GM12878 (cell line): ENCODE data around the gene TFDP1. TPM values are rescaled to one million over a fixed set of nuclear protein-coding genes. Genes with fewer than 3 reads are reported as not detected.

Experiments used
- ATAC-seq: fragments of 200-7000 bp; cut with Tn5 transposase; 3 replicates; pipeline ENCODE4 v1.9.1; 2020; ENCODE audit warnings: mild to moderate bottlenecking, moderate library complexity
- BruUV-seq: library from RNA; stranded (reverse); fragments of 400-500 nt; replicated peaks from 2 replicates; lab custom pipeline; 2021; lab: Mats Ljungman, UMichigan
- CTCF ChIA-PET: fragments of 300-600 bp; sonication (Branson Sonifier 250); formaldehyde crosslinking; extraction: SDS; loops from one replicate; lab custom pipeline; 2021; ENCODE audit warnings: inconsistent platforms; lab: Yijun Ruan, JAX
- POLR2A ChIA-PET: fragments of 350-600 bp; formaldehyde crosslinking; extraction: SDS; loops from one replicate; lab custom pipeline; 2021; ENCODE audit warnings: inconsistent platforms; lab: Charles Lee
- RAD21 ChIA-PET: fragments of 300-600 bp; sonication (Branson Sonifier 250); formaldehyde crosslinking; loops from one replicate; lab custom pipeline; 2023; ENCODE audit warnings: antibody characterized with exemption; ENCODE audit not compliant: unreplicated experiment; lab: Charles Lee
- SMC1A ChIA-PET: fragments of 300-600 bp; sonication (Branson Sonifier 250); formaldehyde crosslinking; loops from one replicate; lab custom pipeline; 2023; ENCODE audit not compliant: unreplicated experiment, uncharacterized antibody; lab: Charles Lee
- DNase-seq: peaks from one replicate; pipeline ENCODE4 v3.0.0-alpha.2; 2011; ENCODE audit warnings: low read depth, low spot score
- FAIRE-seq: peaks from 3 replicates; lab custom pipeline; 2011; peaks lifted over from hg19 to GRCh38; lab: Jason Lieb, UNC
- H2AFZ ChIP-seq: 2 replicates; pipeline ENCODE4 v1.6.0; 2011; ENCODE audit warnings: low read depth, low read length, control low read depth; ENCODE audit not compliant: control insufficient read depth
- H3K27ac ChIP-seq: 2 replicates; pipeline ENCODE4 v1.5.1; 2011; ENCODE audit warnings: control low read depth; ENCODE audit not compliant: control insufficient read depth, insufficient read depth
- H3K27me3 ChIP-seq, 2 experiments: replicated peaks in 1 of 2; 2 replicates each; pipeline versions ENCODE4 v1.6.0 to v1.6.1; 2011; ENCODE audit warnings: low read length in 1 of 2; ENCODE audit not compliant: control insufficient read depth in 2 of 2, insufficient read depth in 2 of 2
- H3K36me3 ChIP-seq, 2 experiments: 2 replicates each; pipeline ENCODE4 v1.5.1; 2011; ENCODE audit warnings: low read length in 1 of 2; ENCODE audit not compliant: control insufficient read depth in 2 of 2, insufficient read depth in 2 of 2
- H3K4me1 ChIP-seq: 2 replicates; pipeline ENCODE4 v1.6.1; 2011; ENCODE audit warnings: mild to moderate bottlenecking, low read length, moderate library complexity, mixed read lengths; ENCODE audit not compliant: control insufficient read depth, insufficient read depth
- H3K4me2 ChIP-seq: 2 replicates; pipeline ENCODE4 v1.6.0; 2011; ENCODE audit warnings: control low read depth; ENCODE audit not compliant: control insufficient read depth, insufficient read depth
- H3K4me3 ChIP-seq: fragments of 200-600 bp; sonication (generic); 2 replicates; pipeline ENCODE4 v1.5.1; 2016
- H3K79me2 ChIP-seq: 2 replicates; pipeline ENCODE4 v1.6.0; 2011; ENCODE audit warnings: low read length; ENCODE audit not compliant: control insufficient read depth, insufficient read depth
- H3K9ac ChIP-seq: 2 replicates; pipeline ENCODE4 v1.8.0; 2011; ENCODE audit warnings: low read length, control low read depth, mixed read lengths; ENCODE audit not compliant: control insufficient read depth, insufficient read depth
- H3K9me3 ChIP-seq: replicated peaks from 3 replicates; pipeline ENCODE4 v1.5.1; 2011; ENCODE audit warnings: mild to moderate bottlenecking, low read length; ENCODE audit not compliant: control insufficient read depth, insufficient read depth
- H4K20me1 ChIP-seq: 2 replicates; pipeline ENCODE4 v1.6.0; 2011; ENCODE audit not compliant: control insufficient read depth, insufficient read depth
- ATF7 ChIP-seq: fragments of 450-650 bp; IDR thresholded peaks from 2 replicates; pipeline ENCODE4 v1.6.1; 2016; ENCODE audit warnings: low read depth, mild to moderate bottlenecking
- FOXM1 ChIP-seq: IDR thresholded peaks from 2 replicates; pipeline ENCODE4 v1.6.1; 2012; ENCODE audit warnings: low read depth, mild to moderate bottlenecking, inconsistent platforms, low read length, moderate library complexity
- NFXL1 ChIP-seq: fragments of 450-650 bp; IDR thresholded peaks from 2 replicates; pipeline ENCODE4 v1.6.1; 2017; ENCODE audit warnings: antibody characterized with exemption, mild to moderate bottlenecking, borderline replicate concordance
- PRDM15 ChIP-seq: fragments of 450-650 bp; formaldehyde crosslinking; IDR thresholded peaks from 2 replicates; pipeline ENCODE4 v1.4.0; 2020; ENCODE audit warnings: mild to moderate bottlenecking, moderate library complexity
- RBBP5 ChIP-seq: fragments of 200-600 bp; sonication (generic); conservative IDR thresholded peaks from 2 replicates; pipeline ENCODE4 v1.6.1; 2016
- RUNX3 ChIP-seq: IDR thresholded peaks from 2 replicates; pipeline ENCODE4 v1.6.1; 2012; ENCODE audit warnings: low read length, inconsistent platforms
- SIN3A ChIP-seq: IDR thresholded peaks from 2 replicates; pipeline ENCODE4 v1.6.1; 2012; ENCODE audit warnings: low read depth, low read length, improper control_type of control experiment
- ZBTB40 ChIP-seq: fragments of 450-650 bp; IDR thresholded peaks from 2 replicates; pipeline ENCODE4 v1.6.1; 2016; ENCODE audit warnings: mild to moderate bottlenecking, moderate library complexity, borderline replicate concordance
- WGBS: methylation state at CpG from one replicate; pipeline ENCODE4 v1.1.6; 2016; ENCODE audit warnings: low lambda C conversion rate; ENCODE audit not compliant: insufficient replicate concordance, insufficient coverage; ENCODE audit errors: missing lambda C conversion rate; 5-methylcytosine and 5-hydroxymethylcytosine counted together
- in situ Hi-C: fragments of 300-500 bp; cut with MboI; formaldehyde crosslinking; loops from 9 replicates; pipeline ENCODE4 v1.14.3; 2018; ENCODE audit warnings: mixed read lengths
- intact Hi-C: fragments of 100-400 bp; cut with micrococcal nuclease; formaldehyde crosslinking; loops from one replicate; pipeline ENCODE4 v1.14.2; 2022; ENCODE audit not compliant: unreplicated experiment
- polyA plus RNA-seq, 11 experiments: library from polyadenylated mRNA; depleted of rRNA in 4 of 11; unstranded in 6 of 11; stranded (reverse) in 5 of 11; fragments of >200 nt; fragmentation: Nextera tagmentation in 4 of 11; fragmentation: Illumina TruSeq in 1 of 11; extraction: Ambion mirVana in 4 of 11; extraction: Trizol in 1 of 11; gene quantifications; 1 replicate in 1 of 11; 2 replicates in 10 of 11; pipeline versions ENCODE4 v1.2.1 to v1.2.3, GENCODE V29; 2011 to 2016; ENCODE audit warnings: inconsistent platforms in 2 of 11, missing spikeins in 2 of 11, low read depth in 1 of 11
- total RNA-seq, 4 experiments: library from RNA; depleted of rRNA in 3 of 4; stranded (reverse); fragments of >200 nt in 3 of 4; fragmentation: Illumina TruSeq in 1 of 4; extraction: Trizol in 1 of 4; gene quantifications; 2 replicates each; pipeline versions ENCODE4 v1.2.1 to v1.2.3, GENCODE V29; 2013 to 2021

The TFDP1 gene
- total and polyA plus RNA-seq, 10 of the 15 experiments (the other 5 are each of a cell fraction or from before 2014, with no cell fraction given) = 37.7 to 254 (median 119) TPM

DNA sequence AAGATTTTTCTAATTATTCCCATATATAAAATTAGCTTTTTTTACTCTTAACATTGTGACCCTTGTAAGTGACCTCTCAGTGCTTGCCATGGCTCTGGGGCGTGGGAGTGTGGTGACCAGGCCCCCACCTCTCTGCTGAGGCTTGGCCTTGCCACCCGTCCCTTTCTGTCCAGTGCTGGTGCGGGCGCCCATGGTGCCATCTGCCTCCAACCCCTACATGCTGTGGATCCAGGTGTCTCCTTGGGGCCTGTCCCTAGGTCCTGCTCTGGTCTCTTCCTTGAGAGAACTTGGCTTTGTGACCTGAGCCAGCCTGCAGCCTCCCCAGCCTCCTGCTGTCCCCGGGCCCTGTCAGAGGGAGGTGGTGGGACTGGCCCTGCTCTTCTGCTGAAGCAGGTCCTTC lies 27.4 kb downstream of the TFDP1 start:
- in situ Hi-C loops = no loop called here
- H3K36me3 ChIP-seq = peaks cover 18 to 33% of the 10 kb centered on the region in 2 experiments; a peak in 3 of 4 replicates
- H4K20me1 ChIP-seq = peaks cover 3% of the 10 kb centered on the region; the same call in 1 of the 2 replicates
- H3K4me1 ChIP-seq = no peaks in the 10 kb centered on the region
- no peak overlapping the region for H2AFZ ChIP-seq
- no peak overlapping the region for H3K4me2 ChIP-seq
- ChIA-PET POLR2A (interaction anchor here (0.6 kb wide), 1 partner anchor 147 kb away, joined by 4 read pairs; no protein-coding TSS in a partner anchor), CTCF (no interaction called here), RAD21 (no interaction called here), SMC1A (no interaction called here)
- H3K9ac ChIP-seq = no peak overlapping the region
- DNase-seq = no peak
- ATAC-seq = no peak
- H3K27ac ChIP-seq = no peak overlapping the region
- no peak for FAIRE-seq
- intact Hi-C loops = no loop called here
- H3K4me3 ChIP-seq = no peak overlapping the region
- WGBS = 95% methylated on average over 5 of the region's 5 CpGs
- no TSS peak for BruUV-seq
- peaks cover 20% of the 10 kb centered on the region for H3K79me2 ChIP-seq
- no peak for TF ChIP-seq SIN3A
- no peaks in the 10 kb centered on the region for H3K27me3 ChIP-seq
- no peaks in the 10 kb centered on the region for H3K9me3 ChIP-seq

DNA sequence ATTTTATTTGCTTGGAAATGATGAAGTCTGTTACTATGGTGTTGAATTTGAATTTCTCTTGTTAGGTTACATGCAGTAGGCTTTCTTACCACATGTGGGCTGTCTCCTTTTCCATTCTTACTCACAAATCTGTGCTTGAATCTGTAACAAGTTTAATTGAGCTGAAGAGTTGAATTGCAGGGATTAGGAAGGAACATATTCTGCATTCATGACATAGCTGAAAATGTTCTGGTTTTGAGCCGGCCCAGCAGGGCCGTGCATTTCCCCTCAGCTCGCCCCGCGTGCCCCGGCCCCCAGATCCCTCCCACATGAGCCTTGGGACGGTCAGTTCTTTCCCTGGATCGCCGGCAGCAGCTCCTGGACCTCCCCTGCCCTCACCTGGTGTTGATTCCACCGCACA lies 28.1 kb downstream of the TFDP1 start:
- Histone ChIP-seq H3K79me2 (peaks cover 22% of the 10 kb centered on the region), H3K4me1 (no peaks in the 10 kb centered on the region), H3K27me3 (no peaks in the 10 kb centered on the region), H3K36me3 (peaks cover 18 to 32% of the 10 kb centered on the region in 2 experiments; a peak in 3 of 4 replicates), H3K27ac (no peak overlapping the region), H2AFZ (no peak overlapping the region), H3K4me2 (no peak overlapping the region), H4K20me1 (peaks cover 3% of the 10 kb centered on the region; the same call in 1 of the 2 replicates), H3K4me3 (no peak overlapping the region), H3K9me3 (no peaks in the 10 kb centered on the region), H3K9ac (no peak overlapping the region)
- no peak for TF ChIP-seq RBBP5
- no peak for TF ChIP-seq PRDM15 (CRISPR knock-in tag)
- no peak for TF ChIP-seq FOXM1
- TF ChIP-seq ZBTB40 = no peak
- no peak for TF ChIP-seq ATF7
- no peak for TF ChIP-seq NFXL1
- peak; percentile 19; the same call in 1 of the 2 replicates for TF ChIP-seq RUNX3
- intact Hi-C loops (no loop called here), in situ Hi-C loops (no loop called here)
- ChIA-PET RAD21 (no interaction called here), POLR2A (no interaction called here), CTCF (no interaction called here), SMC1A (no interaction called here)
- no TSS peak for BruUV-seq
- DNase-seq = no peak
- FAIRE-seq = no peak
- WGBS = 96% methylated on average over 10 of the region's 10 CpGs
- ATAC-seq = no peak
